Endothelial cell of umbilical vein (primary cell): ENCODE data around the gene KCND2. TPM values are rescaled to one million over a fixed set of nuclear protein-coding genes. Genes with fewer than 3 reads are reported as not detected.

ENCODE experiments used
- BruUV-seq: library from RNA; stranded (reverse); fragments of 400-500 nt; replicated peaks from 2 replicates; lab custom pipeline; 2021; lab: Mats Ljungman, UMichigan
- CTCF ChIA-PET: fragments of 300-600, 350-600 bp; sonication (Branson Sonifier 250); formaldehyde crosslinking; loops from one replicate; lab custom pipeline; 2021; ENCODE audit warnings: antibody characterized with exemption, inconsistent platforms; lab: Charles Lee
- POLR2A ChIA-PET: fragments of 300-600, 350-600 bp; sonication (Branson Sonifier 250); formaldehyde crosslinking; loops from one replicate; lab custom pipeline; 2021; ENCODE audit warnings: antibody characterized with exemption, inconsistent platforms; lab: Charles Lee
- DNase-seq: peaks from one replicate; pipeline ENCODE4 v3.0.0-alpha.2; 2011; ENCODE audit warnings: low read depth, low spot score
- FAIRE-seq: peaks from 2 replicates; lab custom pipeline; 2011; peaks lifted over from hg19 to GRCh38; lab: Jason Lieb, UNC
- H2AFZ ChIP-seq: 2 replicates; pipeline ENCODE4 v1.6.0; 2012; ENCODE audit warnings: low read depth, low read length, control low read depth, inconsistent platforms
- H3K27ac ChIP-seq: 2 replicates; pipeline ENCODE4 v1.5.1; 2011; ENCODE audit warnings: low read depth, mild to moderate bottlenecking, control low read depth, low read length, moderate library complexity; ENCODE audit not compliant: insufficient read depth
- H3K27me3 ChIP-seq, 2 experiments: 2 replicates each; pipeline versions ENCODE4 v1.6.0 to v1.6.1; 2011; ENCODE audit warnings: low read length in 2 of 2, mixed read lengths in 1 of 2; ENCODE audit not compliant: control insufficient read depth in 2 of 2, insufficient read depth in 2 of 2
- H3K36me3 ChIP-seq, 2 experiments: 2 replicates in 1 of 2; 3 replicates in 1 of 2; pipeline ENCODE4 v1.5.1; 2011; ENCODE audit warnings: low read length in 2 of 2, mild to moderate bottlenecking in 1 of 2, moderate library complexity in 1 of 2; ENCODE audit not compliant: control insufficient read depth in 2 of 2, insufficient read depth in 2 of 2; ENCODE audit errors: extremely low read depth in 1 of 2
- H3K4me1 ChIP-seq: 3 replicates; pipeline ENCODE4 v1.5.1; 2011; ENCODE audit warnings: mild to moderate bottlenecking, low read length; ENCODE audit not compliant: control insufficient read depth, insufficient read depth; ENCODE audit errors: extremely low read depth
- H3K4me2 ChIP-seq: 2 replicates; pipeline ENCODE4 v1.6.1; 2011; ENCODE audit warnings: low read length, control low read depth, mixed read lengths; ENCODE audit not compliant: insufficient read depth
- H3K4me3 ChIP-seq, 3 experiments: fragments of 200-600 bp in 1 of 3; sonication (generic), shearing (Covaris generic) in 1 of 3; replicated peaks in 1 of 3; 2 replicates each; pipeline ENCODE4 v1.5.1; 2011 to 2016; ENCODE audit warnings: control low read depth in 3 of 3, low read length in 3 of 3, mild to moderate bottlenecking in 2 of 3, inconsistent platforms in 1 of 3, low read depth in 1 of 3, moderate library complexity in 1 of 3; ENCODE audit not compliant: insufficient read depth in 1 of 3
- H3K79me2 ChIP-seq: 2 replicates; pipeline ENCODE4 v1.6.0; 2012; ENCODE audit warnings: low read length, inconsistent platforms; ENCODE audit not compliant: control insufficient read depth, insufficient read depth
- H3K9ac ChIP-seq: replicated peaks from 2 replicates; pipeline ENCODE3; 2011; ENCODE audit warnings: low read length, control low read depth; ENCODE audit not compliant: insufficient read depth; ENCODE audit errors: extremely low read depth
- H3K9me1 ChIP-seq: replicated peaks from 3 replicates; pipeline ENCODE4 v1.6.0; 2011; ENCODE audit warnings: mild to moderate bottlenecking, low read length; ENCODE audit not compliant: control insufficient read depth, insufficient read depth; ENCODE audit errors: extremely low read depth
- H3K9me3 ChIP-seq: replicated peaks from 2 replicates; pipeline ENCODE4 v1.5.1; 2012; ENCODE audit warnings: low read length, inconsistent platforms; ENCODE audit not compliant: control insufficient read depth, insufficient read depth
- H4K20me1 ChIP-seq: replicated peaks from 2 replicates; pipeline ENCODE3; 2011; ENCODE audit warnings: mild to moderate bottlenecking, low read length; ENCODE audit not compliant: control insufficient read depth, insufficient read depth; ENCODE audit errors: extremely low read depth
- EZH2 ChIP-seq: IDR thresholded peaks from 2 replicates; pipeline ENCODE4 v1.6.1; 2012; ENCODE audit warnings: borderline replicate concordance, low read depth, mild to moderate bottlenecking, moderate library complexity, low read length, inconsistent platforms; ENCODE audit not compliant: severe bottlenecking
- FOS ChIP-seq: IDR thresholded peaks from 2 replicates; pipeline ENCODE4 v1.6.1; 2011; ENCODE audit warnings: mild to moderate bottlenecking, low read length, moderate library complexity, borderline replicate concordance; ENCODE audit not compliant: insufficient read depth
- GATA2 ChIP-seq: IDR thresholded peaks from 2 replicates; pipeline ENCODE4 v1.7.0; 2011; ENCODE audit warnings: low read depth, mild to moderate bottlenecking, moderate library complexity, mixed read lengths, low read length; ENCODE audit not compliant: insufficient read length, insufficient read depth
- JUN ChIP-seq: IDR thresholded peaks from 2 replicates; pipeline ENCODE4 v1.6.1; 2011; ENCODE audit warnings: borderline replicate concordance, low read depth; ENCODE audit not compliant: insufficient read length, insufficient read depth
- MAX ChIP-seq: IDR thresholded peaks from 2 replicates; pipeline ENCODE4 v1.6.1; 2011; ENCODE audit not compliant: insufficient read depth, insufficient read length
- MYC ChIP-seq: IDR thresholded peaks from one replicate; pipeline ENCODE4 v1.6.1; 2011; ENCODE audit warnings: mild to moderate bottlenecking, low read depth, low read length
- POLR2A ChIP-seq: IDR thresholded peaks from 2 replicates; pipeline ENCODE4 v1.6.1; 2012; ENCODE audit warnings: low read depth, mild to moderate bottlenecking, control low read depth, low read length
- POLR2AphosphoS5 ChIP-seq: IDR thresholded peaks from 2 replicates; pipeline ENCODE4 v1.6.1; 2012; ENCODE audit warnings: low read depth, mild to moderate bottlenecking, control low read depth, low read length, moderate library complexity; ENCODE audit not compliant: insufficient read depth
- dilution Hi-C: fragments of 300-500 bp; cut with MboI; formaldehyde crosslinking; loops from one replicate; pipeline ENCODE4 v1.15.0; 2019; ENCODE audit warnings: low sequenced_read_pairs; ENCODE audit not compliant: extremely low pct_ligation_motif_present
- intact Hi-C: fragments of 100-400 bp; cut with micrococcal nuclease; formaldehyde crosslinking; loops from one replicate; pipeline ENCODE4 v1.10.0; 2022
- polyA plus RNA-seq, 4 experiments: library from polyadenylated mRNA; depleted of rRNA in 3 of 4; stranded (reverse) in 3 of 4; unstranded in 1 of 4; fragments of >200 nt; gene quantifications; 2 replicates each; pipeline versions ENCODE4 v1.2.1 to v1.2.3, GENCODE V29; 2011 to 2012; ENCODE audit warnings: missing spikeins in 1 of 4
- total RNA-seq: library from RNA; stranded (reverse); gene quantifications from 2 replicates; pipeline ENCODE4 v1.2.3, GENCODE V29; 2021
- TF ChIP-seq, protein P1 (sequence below), 2 donors: IDR thresholded peaks; 1 replicate in 1 of 2; 2 replicates in 1 of 2; pipeline ENCODE4 v1.5.1; 2011; ENCODE audit warnings: low read length in 2 of 2, mild to moderate bottlenecking in 2 of 2, moderate library complexity in 2 of 2, control low read depth in 1 of 2, inconsistent platforms in 1 of 2, low read depth in 1 of 2; ENCODE audit not compliant: insufficient read depth in 1 of 2; ENCODE audit errors: extremely low read depth in 1 of 2

Gene KCND2
- total and polyA plus RNA-seq, 2 donors (not counting 3 experiments of a cell fraction or from before 2014, with no cell fraction given) = not detected

DNA sequence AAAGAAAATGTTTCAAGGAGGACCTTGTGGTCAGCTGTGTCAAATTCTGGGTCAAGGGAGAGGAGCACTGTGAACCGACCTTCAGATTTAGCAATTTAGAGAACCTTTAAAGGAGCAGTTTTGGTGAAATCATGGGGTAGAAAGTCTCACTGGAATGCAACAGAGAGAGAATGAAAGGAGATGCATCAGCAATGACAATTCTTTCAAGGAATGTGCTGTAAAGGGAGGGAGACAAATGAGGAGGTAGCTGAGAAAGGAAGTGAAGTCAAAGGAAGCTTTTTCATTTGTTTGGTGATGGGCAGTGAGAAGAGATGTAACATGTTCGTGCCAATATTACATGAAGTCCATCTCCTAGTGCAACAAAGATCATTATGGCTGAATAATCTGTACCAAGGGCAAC lies 418.9 kb downstream of the KCND2 start:
- H3K4me1 ChIP-seq = no peaks in the 10 kb centered on the region
- intact Hi-C loops (no loop called here), dilution Hi-C loops (no loop called here)
- TF ChIP-seq POLR2AphosphoS5 (no peak), JUN (no peak), MAX (no peak), POLR2A (no peak), EZH2 (no peak), FOS (no peak), GATA2 (no peak), MYC (no peak)
- TF ChIP-seq, protein P1, sequence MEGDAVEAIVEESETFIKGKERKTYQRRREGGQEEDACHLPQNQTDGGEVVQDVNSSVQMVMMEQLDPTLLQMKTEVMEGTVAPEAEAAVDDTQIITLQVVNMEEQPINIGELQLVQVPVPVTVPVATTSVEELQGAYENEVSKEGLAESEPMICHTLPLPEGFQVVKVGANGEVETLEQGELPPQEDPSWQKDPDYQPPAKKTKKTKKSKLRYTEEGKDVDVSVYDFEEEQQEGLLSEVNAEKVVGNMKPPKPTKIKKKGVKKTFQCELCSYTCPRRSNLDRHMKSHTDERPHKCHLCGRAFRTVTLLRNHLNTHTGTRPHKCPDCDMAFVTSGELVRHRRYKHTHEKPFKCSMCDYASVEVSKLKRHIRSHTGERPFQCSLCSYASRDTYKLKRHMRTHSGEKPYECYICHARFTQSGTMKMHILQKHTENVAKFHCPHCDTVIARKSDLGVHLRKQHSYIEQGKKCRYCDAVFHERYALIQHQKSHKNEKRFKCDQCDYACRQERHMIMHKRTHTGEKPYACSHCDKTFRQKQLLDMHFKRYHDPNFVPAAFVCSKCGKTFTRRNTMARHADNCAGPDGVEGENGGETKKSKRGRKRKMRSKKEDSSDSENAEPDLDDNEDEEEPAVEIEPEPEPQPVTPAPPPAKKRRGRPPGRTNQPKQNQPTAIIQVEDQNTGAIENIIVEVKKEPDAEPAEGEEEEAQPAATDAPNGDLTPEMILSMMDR (IDR thresholded peaks at IDR 0.05; ENCODE audit: extremely low read depth in 1 of 2, insufficient read depth in 1 of 2, low read depth in 1 of 2, low read length in 2 of 2) = no peak
- H4K20me1 ChIP-seq = no peaks in the 10 kb centered on the region
- BruUV-seq = no TSS peak
- ChIA-PET POLR2A (no interaction called here), CTCF (no interaction called here)
- H3K36me3 ChIP-seq = no peaks in the 10 kb centered on the region
- no peaks in the 10 kb centered on the region for H3K9me3 ChIP-seq
- H3K9me1 ChIP-seq = no peaks in the 10 kb centered on the region
- FAIRE-seq (no peak), DNase-seq (no peak)
- no peaks in the 10 kb centered on the region for H3K27me3 ChIP-seq
- H3K27ac ChIP-seq = no peak overlapping the region
- no peak overlapping the region for H3K9ac ChIP-seq
- no peak overlapping the region for H3K4me2 ChIP-seq
- H2AFZ ChIP-seq = no peak overlapping the region
- no peaks in the 10 kb centered on the region for H3K79me2 ChIP-seq
- no peak overlapping the region for H3K4me3 ChIP-seq
